ENCODE data around the gene TEKT2.

TEKT2 gene

GRCh38 chr1:36128905-36129206, 45.0 kb downstream of the TEKT2 start:
- DNase-seq (ENCODE audit: low read depth), result no peak

DNA sequence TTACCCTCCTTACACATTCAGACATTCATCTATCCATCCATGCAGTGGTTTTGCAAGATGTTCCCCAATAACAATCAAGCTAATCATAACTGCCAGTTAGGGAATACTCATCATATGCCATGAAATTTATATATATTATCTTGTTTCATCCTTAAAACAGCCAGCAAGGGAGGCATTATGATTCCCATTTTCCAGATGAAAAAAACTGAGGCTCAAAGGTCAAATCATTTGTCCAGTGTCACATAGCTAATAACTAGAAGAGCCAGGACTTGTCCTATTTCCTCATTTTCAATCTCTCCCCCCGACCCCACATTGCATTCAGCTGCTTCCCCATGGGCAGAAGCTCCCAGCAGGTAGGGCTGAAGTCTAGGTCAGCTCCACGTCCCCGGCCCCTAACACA, 48.1 kb downstream of the TEKT2 start:
- DNase-seq (ENCODE audit: low read depth), result no peak

DNA sequence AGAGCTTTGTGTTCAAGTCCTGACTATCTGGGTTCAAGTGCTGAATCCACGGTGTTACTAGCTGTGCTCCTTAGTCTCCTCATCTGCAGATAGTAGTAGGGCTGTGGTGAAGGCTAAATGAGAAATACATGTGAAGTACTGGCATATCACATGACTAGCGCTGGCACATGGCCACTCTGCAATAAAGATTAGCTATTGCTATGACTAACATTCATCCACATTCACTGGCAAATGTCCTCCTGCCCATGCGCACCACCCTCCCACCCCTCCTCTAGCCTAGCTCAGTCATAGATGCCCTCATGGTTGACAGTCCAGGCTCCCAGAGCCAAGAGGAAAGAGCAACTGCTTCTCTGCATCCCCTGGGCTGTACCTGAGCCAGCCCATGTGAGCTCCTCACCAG, 49.6 kb downstream of the TEKT2 start:
- DNase-seq (ENCODE audit: low read depth), result no peak

DNA sequence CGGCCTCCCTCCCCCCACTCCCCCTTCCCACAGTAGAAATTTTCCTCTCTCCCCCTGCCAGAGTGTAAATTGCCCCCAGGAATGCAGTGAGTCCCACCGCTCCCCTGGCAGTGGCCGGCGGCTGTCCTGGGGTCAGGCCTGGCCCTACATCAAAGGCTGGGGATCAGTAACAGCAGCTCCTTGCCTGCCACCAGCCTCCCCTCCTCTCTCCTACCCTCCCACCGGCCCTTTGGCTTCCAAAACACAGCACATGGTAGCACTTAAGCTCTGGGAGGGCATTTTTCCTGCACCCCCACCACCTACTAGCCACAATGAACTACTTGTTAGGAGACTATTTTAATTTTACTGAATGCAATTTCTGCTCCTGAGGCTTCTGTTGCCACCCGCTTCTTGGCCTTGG, 50.1 kb downstream of the TEKT2 start:
- DNase-seq (ENCODE audit: low read depth), result no peak

DNA sequence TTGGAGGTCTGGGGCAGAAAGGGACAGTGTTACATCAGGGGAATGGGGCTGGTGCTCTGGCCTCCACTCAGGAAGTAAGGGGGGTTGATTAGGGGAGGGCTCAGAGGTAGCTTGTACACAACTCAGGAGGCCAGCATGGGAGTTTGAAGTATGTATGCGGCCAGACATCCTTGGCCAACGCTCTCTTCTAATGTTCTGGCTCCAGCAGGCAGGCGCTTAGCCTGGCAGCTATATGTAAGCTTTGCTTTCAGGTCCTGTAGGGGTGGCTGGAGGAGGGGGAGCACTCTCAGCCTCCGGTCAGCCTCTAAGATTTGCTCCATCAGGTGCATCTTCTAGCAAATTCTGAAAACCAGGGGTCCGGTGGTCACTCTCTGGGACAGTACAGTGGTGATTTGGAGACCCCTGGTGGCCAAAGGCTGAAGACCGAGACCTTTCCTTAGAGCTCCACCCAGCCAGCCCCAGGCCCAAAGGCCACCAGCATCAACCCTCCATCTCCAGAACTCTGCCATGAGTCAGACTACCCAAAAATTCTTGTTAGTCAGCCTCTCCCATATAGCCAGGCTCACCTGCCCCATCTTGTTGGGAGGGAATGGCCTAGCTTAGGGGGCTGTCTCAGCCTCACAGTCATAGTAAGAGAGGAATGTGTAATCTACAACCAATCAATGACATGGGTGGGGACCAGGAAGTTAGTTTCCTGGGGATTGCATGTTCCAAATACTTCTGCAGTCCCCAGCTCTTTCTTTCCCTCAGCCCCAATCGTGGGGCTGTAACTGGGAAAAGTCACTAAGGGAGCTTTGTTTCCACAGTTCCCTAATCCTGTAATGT, 50.8 kb downstream of the TEKT2 start:
- no peak for DNase-seq (ENCODE audit: low read depth)

GRCh38 chr1:36135330-36135667, 51.4 kb downstream of the TEKT2 start:
- DNase-seq (ENCODE audit: low read depth), result no peak

DNA sequence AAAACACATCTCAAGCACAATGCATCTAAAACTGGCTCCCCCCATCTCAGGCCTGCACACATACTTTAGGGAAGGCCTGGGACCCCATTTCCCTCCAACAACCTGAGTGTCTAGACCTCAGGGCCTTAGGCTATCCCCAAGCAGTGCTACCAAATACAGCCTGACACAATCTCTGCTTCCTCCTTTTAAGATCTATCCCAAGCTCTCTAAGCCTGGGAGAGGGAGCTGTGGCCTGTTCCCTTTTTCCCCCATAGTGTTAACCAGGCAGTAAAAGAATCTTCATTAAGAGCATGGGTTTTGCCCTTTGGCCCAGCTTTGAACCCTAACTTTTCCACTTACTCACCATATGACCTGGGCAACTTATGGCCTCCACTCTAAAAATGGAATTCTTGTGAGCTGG, 51.9 kb downstream of the TEKT2 start:
- DNase-seq (ENCODE audit: low read depth), result no peak

GRCh38 chr1:36136535-36136934, 52.6 kb downstream of the TEKT2 start:
- no peak for DNase-seq (ENCODE audit: low read depth)

- no peak for DNase-seq (ENCODE audit: low read depth)
These were observed 53.3 kb downstream of the TEKT2 start for GRCh38 chr1:36137226-36137625.

GRCh38 chr1:36137776-36138175, 53.9 kb downstream of the TEKT2 start:
- no peak for DNase-seq (ENCODE audit: low read depth)
